ENCODE results near the gene ADARB2. TPM values are rescaled to one million over a fixed set of nuclear protein-coding genes. Genes with fewer than 3 reads are reported as not detected.

ADARB2 gene
- polyA plus RNA-seq, 1 of the 3 experiments (the other 2 are of a cell fraction), result not detected

DNA sequence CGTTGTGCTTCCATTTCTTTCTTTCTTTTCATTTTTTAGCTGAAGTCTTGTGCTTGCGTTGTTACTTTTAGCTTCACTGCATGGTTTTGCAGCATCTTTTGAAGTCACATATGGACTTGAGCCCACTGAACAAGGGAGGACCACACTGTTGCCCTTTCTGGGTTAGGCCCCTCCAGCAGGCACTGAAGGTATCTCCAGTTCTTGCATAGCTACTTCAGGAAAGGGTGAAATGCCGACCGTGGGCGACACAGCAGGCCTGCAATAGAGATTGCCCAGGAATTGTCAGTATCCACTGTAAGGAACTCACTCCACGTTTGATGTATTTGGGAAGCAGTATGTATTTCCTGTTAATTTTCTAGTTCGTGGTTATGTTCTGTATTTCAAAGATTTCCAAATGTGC is 596.1 kb downstream of the ADARB2 start:
- no peaks in the 10 kb centered on the region for H3K4me1 ChIP-seq (ENCODE audit: control insufficient read depth in 1 of 2, insufficient read depth in 2 of 2, low read depth in 1 of 2, low read length in 1 of 2)
- CTCF ChIA-PET, result no interaction called here
- WGBS (ENCODE audit: low lambda C conversion rate), result 49% methylated on average over 7 of the region's 7 CpGs

More for the DNA sequence above, 596.1 kb downstream of the ADARB2 start:
- Histone ChIP-seq H3K27ac (ENCODE audit: low read depth in 2 of 2, low read length in 1 of 2) (no peak overlapping the region), H3F3A (replicated peaks; ENCODE audit: insufficient read depth) (no peaks in the 10 kb centered on the region), H3K27me3 (ENCODE audit: insufficient read depth) (no peaks in the 10 kb centered on the region), H3K9ac (no peak overlapping the region), H3K9me2 (no peaks in the 10 kb centered on the region), H3K36me3 (replicated peaks in 1 of 2; ENCODE audit: control insufficient read depth in 1 of 2, insufficient read depth in 2 of 2, low read length in 1 of 2) (no peaks in the 10 kb centered on the region), H2AFZ (ENCODE audit: low read depth) (no peak overlapping the region), H3K79me2 (ENCODE audit: insufficient read depth) (no peaks in the 10 kb centered on the region), H3K4me3 (ENCODE audit: low read depth in 2 of 2, low read length in 1 of 2) (no peak overlapping the region), H3K4me2 (no peak overlapping the region), H4K20me1 (ENCODE audit: insufficient read depth) (no peaks in the 10 kb centered on the region), H3K9me3 (0 out of 2 replicates have a peak, but pooled peaks cover 7% of the 10 kb centered on the region)
- TF ChIP-seq IRF3 (IDR thresholded peaks at IDR 0.05; ENCODE audit: low read depth, low read length), result no peak
- TF ChIP-seq EP300 (IDR thresholded peaks at IDR 0.05; ENCODE audit: borderline replicate concordance in 1 of 2, low read depth in 1 of 2, low read length in 1 of 2), result no peak
- no peak for TF ChIP-seq YY1 (IDR thresholded peaks at IDR 0.05; ENCODE audit: low read depth)
- TF ChIP-seq POLR2AphosphoS5 (IDR thresholded peaks at IDR 0.05; ENCODE audit: low read depth, low read length), result no peak
- TF ChIP-seq NFIC (IDR thresholded peaks at IDR 0.05; ENCODE audit: borderline replicate concordance), result no peak
- no peak for TF ChIP-seq SMC3 (IDR thresholded peaks at IDR 0.05; ENCODE audit: low read depth, low read length)
- TF ChIP-seq, protein P1, sequence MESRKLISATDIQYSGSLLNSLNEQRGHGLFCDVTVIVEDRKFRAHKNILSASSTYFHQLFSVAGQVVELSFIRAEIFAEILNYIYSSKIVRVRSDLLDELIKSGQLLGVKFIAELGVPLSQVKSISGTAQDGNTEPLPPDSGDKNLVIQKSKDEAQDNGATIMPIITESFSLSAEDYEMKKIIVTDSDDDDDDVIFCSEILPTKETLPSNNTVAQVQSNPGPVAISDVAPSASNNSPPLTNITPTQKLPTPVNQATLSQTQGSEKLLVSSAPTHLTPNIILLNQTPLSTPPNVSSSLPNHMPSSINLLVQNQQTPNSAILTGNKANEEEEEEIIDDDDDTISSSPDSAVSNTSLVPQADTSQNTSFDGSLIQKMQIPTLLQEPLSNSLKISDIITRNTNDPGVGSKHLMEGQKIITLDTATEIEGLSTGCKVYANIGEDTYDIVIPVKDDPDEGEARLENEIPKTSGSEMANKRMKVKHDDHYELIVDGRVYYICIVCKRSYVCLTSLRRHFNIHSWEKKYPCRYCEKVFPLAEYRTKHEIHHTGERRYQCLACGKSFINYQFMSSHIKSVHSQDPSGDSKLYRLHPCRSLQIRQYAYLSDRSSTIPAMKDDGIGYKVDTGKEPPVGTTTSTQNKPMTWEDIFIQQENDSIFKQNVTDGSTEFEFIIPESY (IDR thresholded peaks at IDR 0.05; ENCODE audit: borderline replicate concordance, low read depth), result no peak
- no peak for TF ChIP-seq SIN3A (IDR thresholded peaks at IDR 0.05; ENCODE audit: borderline replicate concordance, low read depth, low read length)
- no peak for TF ChIP-seq RCOR1 (IDR thresholded peaks at IDR 0.05; ENCODE audit: low read length)
- no peak for TF ChIP-seq FOXM1 (IDR thresholded peaks at IDR 0.05; ENCODE audit: low read depth)
- no peak for TF ChIP-seq JUND (IDR thresholded peaks at IDR 0.05)
- no peak for TF ChIP-seq RFX5 (IDR thresholded peaks at IDR 0.05; ENCODE audit: low read length)
- no peak for TF ChIP-seq EZH2phosphoT487 (IDR thresholded peaks at IDR 0.05; ENCODE audit: borderline replicate concordance, low read depth)
- no peak for TF ChIP-seq ELF1 (IDR thresholded peaks at IDR 0.05)
- TF ChIP-seq, protein P2, sequence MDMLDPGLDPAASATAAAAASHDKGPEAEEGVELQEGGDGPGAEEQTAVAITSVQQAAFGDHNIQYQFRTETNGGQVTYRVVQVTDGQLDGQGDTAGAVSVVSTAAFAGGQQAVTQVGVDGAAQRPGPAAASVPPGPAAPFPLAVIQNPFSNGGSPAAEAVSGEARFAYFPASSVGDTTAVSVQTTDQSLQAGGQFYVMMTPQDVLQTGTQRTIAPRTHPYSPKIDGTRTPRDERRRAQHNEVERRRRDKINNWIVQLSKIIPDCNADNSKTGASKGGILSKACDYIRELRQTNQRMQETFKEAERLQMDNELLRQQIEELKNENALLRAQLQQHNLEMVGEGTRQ (IDR thresholded peaks at IDR 0.05; ENCODE audit: borderline replicate concordance, low read depth, low read length), result no peak
- no peak for TF ChIP-seq USF1 (IDR thresholded peaks at IDR 0.05; ENCODE audit: borderline replicate concordance, low read depth)
- DNase-seq, result no peak
- POLR2A ChIA-PET, result interaction anchor here (0.6 to 1.0 kb wide), 2 partner anchors 8 to 33 kb away, joined by 3 to 4 read pairs; no protein-coding TSS in a partner anchor
